PFSK-1 (cell line): ENCODE data around the gene PERM1.

Experiments used
- FOXP2 ChIP-seq: optimal IDR thresholded peaks from 2 replicates; pipeline ENCODE3; 2011; ENCODE audit warnings: borderline replicate concordance, control low read depth, inconsistent platforms; ENCODE audit not compliant: insufficient read depth; ENCODE audit errors: extremely low read length, extremely low read depth
- POLR2AphosphoS5 ChIP-seq: IDR thresholded peaks from 2 replicates; pipeline ENCODE4 v1.6.1; 2012; ENCODE audit warnings: low read depth, mild to moderate bottlenecking, control low read depth, low read length, moderate library complexity
- REST ChIP-seq, 2 experiments: IDR thresholded peaks; 2 replicates each; pipeline versions ENCODE4 v1.6.1 to v1.8.0; 2011 to 2012; ENCODE audit warnings: low read depth in 2 of 2, low read length in 2 of 2, control low read depth in 1 of 2, inconsistent platforms in 1 of 2, mild to moderate bottlenecking in 1 of 2, moderate library complexity in 1 of 2; ENCODE audit not compliant: insufficient read depth in 1 of 2
- SIN3A ChIP-seq: IDR thresholded peaks from 2 replicates; pipeline ENCODE4 v1.6.1; 2012; ENCODE audit warnings: mild to moderate bottlenecking, low read length, moderate library complexity, borderline replicate concordance; ENCODE audit not compliant: insufficient read depth
- TAF1 ChIP-seq: IDR thresholded peaks from 2 replicates; pipeline ENCODE4 v1.6.1; 2012; ENCODE audit warnings: low read length, control low read depth, borderline replicate concordance; ENCODE audit not compliant: insufficient read depth

Gene PERM1

GRCh38 chr1:934991-935750 is 46.7 kb downstream of the PERM1 start:
- TF ChIP-seq FOXP2, result no peak
- TF ChIP-seq TAF1, result no peak
- no peak for TF ChIP-seq SIN3A
- TF ChIP-seq REST (IDR thresholded peaks at IDR 0.05; ENCODE audit: insufficient read depth in 1 of 2, low read depth in 2 of 2, low read length in 2 of 2), result no peak
- TF ChIP-seq POLR2AphosphoS5, result no peak

GRCh38 chr1:933603-933940 is 48.3 kb downstream of the PERM1 start:
- TF ChIP-seq FOXP2 (no peak), TAF1 (no peak), REST (IDR thresholded peaks at IDR 0.05; ENCODE audit: insufficient read depth in 1 of 2, low read depth in 2 of 2, low read length in 2 of 2) (no peak), SIN3A (no peak), POLR2AphosphoS5 (no peak)

DNA sequence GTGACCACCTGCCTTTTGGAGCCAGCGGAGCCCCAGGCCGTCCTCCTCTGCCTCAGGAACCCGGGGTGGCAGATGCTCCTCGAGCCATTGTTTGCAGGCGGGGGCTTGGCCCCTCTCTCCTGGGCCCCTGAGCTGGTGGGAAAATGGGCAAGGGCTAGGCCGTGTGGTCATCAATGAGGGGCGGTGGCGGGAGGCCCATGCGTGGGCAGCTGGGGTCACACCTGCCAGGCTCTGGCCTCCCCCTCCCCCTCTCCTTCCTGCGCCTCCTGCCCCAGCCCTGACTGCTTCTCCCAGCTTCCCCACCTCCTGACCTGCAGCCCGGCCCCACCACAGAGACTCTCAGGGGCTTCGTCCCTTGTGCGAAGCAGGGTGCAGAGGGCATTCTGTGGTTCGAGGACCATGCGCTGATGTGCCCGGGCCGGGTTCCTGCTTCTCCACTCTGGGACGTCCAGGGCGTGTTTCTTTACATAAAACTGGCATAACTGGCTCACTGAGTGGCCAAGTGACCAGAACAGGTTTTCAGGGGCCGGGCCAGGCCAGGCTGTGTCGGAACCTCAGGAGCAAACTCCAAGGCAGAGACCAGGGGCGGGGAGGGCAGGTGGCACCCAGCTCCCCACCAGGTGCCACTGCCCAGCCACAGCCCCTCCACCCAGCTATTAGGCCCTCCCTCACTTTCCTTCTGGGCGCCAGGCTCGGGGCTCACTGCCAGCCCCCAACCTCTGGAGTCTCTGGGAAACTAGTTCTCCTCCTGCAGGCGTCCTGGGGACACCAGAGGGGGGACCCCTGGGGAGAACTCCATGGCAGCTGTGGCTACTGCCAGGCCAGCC is 48.9 kb downstream of the PERM1 start:
- TF ChIP-seq FOXP2, result no peak
- no peak for TF ChIP-seq TAF1
- no peak for TF ChIP-seq SIN3A
- TF ChIP-seq POLR2AphosphoS5, result no peak
- no peak for TF ChIP-seq REST (IDR thresholded peaks at IDR 0.05; ENCODE audit: insufficient read depth in 1 of 2, low read depth in 2 of 2, low read length in 2 of 2)

- TF ChIP-seq FOXP2 (no peak), POLR2AphosphoS5 (no peak), REST (IDR thresholded peaks at IDR 0.05; ENCODE audit: insufficient read depth in 1 of 2, low read depth in 2 of 2, low read length in 2 of 2) (no peak), SIN3A (no peak), TAF1 (no peak)
Measured at GRCh38 chr1:932173-932510, 49.8 kb downstream of the PERM1 start.
